A549 (cell line): ENCODE results near the gene SPTBN5.

Experiments used
- CHD2 ChIP-seq: fragments of 150-350 bp; IDR thresholded peaks from 2 replicates; pipeline ENCODE4 v1.6.1; 2014; ENCODE audit warnings: low read length; ENCODE audit not compliant: partially characterized antibody
- CTCF ChIP-seq: fragments of >200 bp; sonication (Bioruptor Twin); formaldehyde crosslinking; IDR thresholded peaks from 3 replicates; pipeline ENCODE4 v1.5.1; 2016
- JUN ChIP-seq, 2 experiments: fragments of >200 bp; sonication (Bioruptor Twin); formaldehyde crosslinking; IDR thresholded peaks; 2 replicates in 1 of 2; 3 replicates in 1 of 2; pipeline ENCODE4 v1.6.1; 2016 to 2017
- KDM5A ChIP-seq: fragments of 200-600 bp; sonication (generic); IDR thresholded peaks from 2 replicates; pipeline ENCODE4 v1.6.1; 2016; ENCODE audit warnings: antibody characterized with exemption, mild to moderate bottlenecking
- MAX ChIP-seq: IDR thresholded peaks from 2 replicates; pipeline ENCODE4 v1.6.1; 2012
- POLR2A ChIP-seq: IDR thresholded peaks from 2 replicates; pipeline ENCODE4 v1.6.1; 2012; ENCODE audit warnings: mild to moderate bottlenecking, low read length
- POLR2AphosphoS2 ChIP-seq: conservative IDR thresholded peaks from 2 replicates; pipeline ENCODE4 v1.6.1; 2012; ENCODE audit warnings: low read length, improper control_type of control experiment, inconsistent platforms
- REST ChIP-seq: fragments of 200-600 bp; sonication (generic); IDR thresholded peaks from 2 replicates; pipeline ENCODE4 v1.6.1; 2016; ENCODE audit warnings: antibody characterized with exemption, mild to moderate bottlenecking, moderate library complexity
- SMC3 ChIP-seq: fragments of >200 bp; sonication (Bioruptor Twin); formaldehyde crosslinking; IDR thresholded peaks from 3 replicates; pipeline ENCODE4 v1.6.1; 2018; ENCODE audit warnings: inconsistent platforms
- USF2 ChIP-seq: fragments of 450-650 bp; IDR thresholded peaks from 2 replicates; pipeline ENCODE4 v1.6.1; 2014; ENCODE audit warnings: antibody characterized with exemption
- TF ChIP-seq, protein P1 (sequence below): fragments of 250-450 bp; sonication (Bioruptor Pico); IDR thresholded peaks from 2 replicates; pipeline ENCODE4 v1.5.0; 2021; ENCODE audit warnings: mild to moderate bottlenecking, moderate library complexity, borderline replicate concordance

- no peak for TF ChIP-seq KDM5A
- TF ChIP-seq MAX, result no peak
- no peak for TF ChIP-seq CTCF
- TF ChIP-seq CHD2, result no peak
- no peak for TF ChIP-seq REST
- TF ChIP-seq SMC3, result no peak
- TF ChIP-seq, protein P1, sequence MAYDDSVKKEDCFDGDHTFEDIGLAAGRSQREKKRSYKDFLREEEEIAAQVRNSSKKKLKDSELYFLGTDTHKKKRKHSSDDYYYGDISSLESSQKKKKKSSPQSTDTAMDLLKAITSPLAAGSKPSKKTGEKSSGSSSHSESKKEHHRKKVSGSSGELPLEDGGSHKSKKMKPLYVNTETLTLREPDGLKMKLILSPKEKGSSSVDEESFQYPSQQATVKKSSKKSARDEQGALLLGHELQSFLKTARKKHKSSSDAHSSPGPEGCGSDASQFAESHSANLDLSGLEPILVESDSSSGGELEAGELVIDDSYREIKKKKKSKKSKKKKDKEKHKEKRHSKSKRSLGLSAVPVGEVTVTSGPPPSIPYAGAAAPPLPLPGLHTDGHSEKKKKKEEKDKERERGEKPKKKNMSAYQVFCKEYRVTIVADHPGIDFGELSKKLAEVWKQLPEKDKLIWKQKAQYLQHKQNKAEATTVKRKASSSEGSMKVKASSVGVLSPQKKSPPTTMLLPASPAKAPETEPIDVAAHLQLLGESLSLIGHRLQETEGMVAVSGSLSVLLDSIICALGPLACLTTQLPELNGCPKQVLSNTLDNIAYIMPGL (CRISPR knock-in tag), result no peak
- TF ChIP-seq USF2, result no peak
- TF ChIP-seq POLR2A, result no peak
- TF ChIP-seq JUN (IDR thresholded peaks at IDR 0.05), result no peak
- TF ChIP-seq POLR2AphosphoS2, result no peak
These were observed 68.0 kb downstream of the SPTBN5 start for GRCh38 chr15:41825572-41826535.
